G401.6 (cell line): ENCODE results near the gene DUS2.

Experiments
- FAIRE-seq: peaks from 2 replicates; lab custom pipeline; 2012; peaks lifted over from hg19 to GRCh38; lab: Jason Lieb, UNC

DUS2 gene

DNA sequence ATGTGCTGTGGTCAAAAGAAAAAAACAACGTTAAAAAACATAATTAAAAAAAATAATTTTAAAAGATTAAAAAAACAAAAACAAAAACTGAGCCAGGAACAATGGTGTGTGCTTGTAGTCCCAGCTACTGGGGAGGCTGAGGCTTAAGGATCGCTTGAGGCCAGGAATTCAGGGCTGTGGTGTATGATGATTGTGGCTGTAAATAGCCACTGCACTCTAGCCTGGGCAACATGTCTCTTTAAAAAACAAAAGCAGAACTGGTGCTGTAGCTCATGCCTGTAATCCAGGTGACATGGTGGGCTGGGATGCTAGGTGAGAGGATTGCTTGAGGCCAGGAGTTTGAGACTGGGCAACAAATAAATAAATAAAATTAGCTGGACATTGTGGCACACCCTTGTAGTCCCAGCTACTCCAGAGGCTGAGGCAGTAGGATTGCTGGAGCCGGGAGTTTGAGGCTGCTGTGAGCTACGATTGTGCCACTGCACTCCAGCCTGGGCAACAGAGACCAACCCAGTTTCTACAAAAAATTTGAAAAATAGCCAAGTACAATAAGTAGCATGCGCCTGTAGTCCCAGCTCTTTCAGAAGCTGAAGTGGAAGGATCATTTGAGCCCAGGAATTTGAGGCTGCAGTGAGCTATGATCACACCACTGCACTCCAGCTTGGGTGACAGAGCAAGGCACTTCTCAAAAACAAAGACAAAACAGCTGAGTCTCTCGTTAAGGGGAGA, 105.7 kb downstream of the DUS2 start:
- no peak for FAIRE-seq
